ENCODE data around the gene BCLAF1.
A peak's percentile ranks its signal among the peaks of the same experiment; 100 is the strongest.

Gene BCLAF1

GRCh38 chr6:136334465-136334846 is 44.8 kb upstream of the BCLAF1 start:
- DNase-seq (ENCODE audit: insufficient read length, low spot score), result no peak
- no peak for TF ChIP-seq CTCF (IDR thresholded peaks at IDR 0.05; ENCODE audit: insufficient read depth, missing control alignments)
- FAIRE-seq, result no peak

- no peak for DNase-seq (ENCODE audit: insufficient read length, low spot score)
- no peak for FAIRE-seq
- TF ChIP-seq CTCF (IDR thresholded peaks at IDR 0.05; ENCODE audit: insufficient read depth, missing control alignments), result no peak
Observed at GRCh38 chr6:136333824-136334464, 44.3 kb upstream of the BCLAF1 start.

GRCh38 chr6:136331461-136331860 is 41.8 kb upstream of the BCLAF1 start:
- TF ChIP-seq CTCF (IDR thresholded peaks at IDR 0.05; ENCODE audit: insufficient read depth, missing control alignments), result no peak
- no peak for FAIRE-seq
- DNase-seq (ENCODE audit: insufficient read length, low spot score), result no peak

- DNase-seq (ENCODE audit: insufficient read length, low spot score) (no peak), FAIRE-seq (no peak)
- TF ChIP-seq CTCF (IDR thresholded peaks at IDR 0.05; ENCODE audit: insufficient read depth, missing control alignments), result no peak
Observed at GRCh38 chr6:136330634-136331033, 41.0 kb upstream of the BCLAF1 start.

- FAIRE-seq (peak; percentile 99), DNase-seq (ENCODE audit: insufficient read length, low spot score) (no peak)
- TF ChIP-seq CTCF (IDR thresholded peaks at IDR 0.05; ENCODE audit: insufficient read depth, missing control alignments), result no peak
Observed at GRCh38 chr6:136326038-136326553, 36.5 kb upstream of the BCLAF1 start.

GRCh38 chr6:136324686-136325380 is 35.2 kb upstream of the BCLAF1 start:
- FAIRE-seq (peak; percentile 46), DNase-seq (ENCODE audit: insufficient read length, low spot score) (no peak)
- no peak for TF ChIP-seq CTCF (IDR thresholded peaks at IDR 0.05; ENCODE audit: insufficient read depth, missing control alignments)
